GM20431 (cell line): ENCODE results near the gene SALL4.
"Not testable (repeated sequence)": the region's sequence is repeated elsewhere in the genome, so short reads cannot be mapped to it uniquely, and the experiment has no call there.

ENCODE experiments used
- in situ Hi-C: fragments of 300-500 bp; cut with MseI, MboI; formaldehyde crosslinking; loops from one replicate; pipeline ENCODE4 v1.15.0; 2020; ENCODE audit warnings: low sequenced_read_pairs; ENCODE audit not compliant: unreplicated experiment

SALL4 gene

GRCh38 chr20:51740308-51740707, 62.0 kb downstream of the SALL4 start:
- in situ Hi-C loops = not testable (repeated sequence)

- in situ Hi-C loops = no loop called here
These were observed 62.5 kb downstream of the SALL4 start for GRCh38 chr20:51739722-51740249.

GRCh38 chr20:51738877-51739447, 63.4 kb downstream of the SALL4 start:
- in situ Hi-C loops = no loop called here

- in situ Hi-C loops = not testable (repeated sequence)
These were observed 64.1 kb downstream of the SALL4 start for GRCh38 chr20:51738261-51738660.

GRCh38 chr20:51736947-51737346, 65.4 kb downstream of the SALL4 start:
- in situ Hi-C loops = no loop called here

GRCh38 chr20:51735728-51736600, 66.4 kb downstream of the SALL4 start:
- in situ Hi-C loops = no loop called here

- in situ Hi-C loops = no loop called here
These were observed 67.2 kb downstream of the SALL4 start for GRCh38 chr20:51734876-51735720.

- in situ Hi-C loops = no loop called here
These were observed 69.3 kb downstream of the SALL4 start for GRCh38 chr20:51733070-51733469.
